NCI-H146 treated with DMSO at 0.1 percent for 48 hours (cell line): Measurements from ENCODE around the gene CRIP1.

Source experiments
- DNase-seq: peaks from one replicate; lab custom pipeline; 2025; ENCODE audit not compliant: unreplicated experiment; lab: John Stamatoyannopoulos, UW

CRIP1 gene

DNA sequence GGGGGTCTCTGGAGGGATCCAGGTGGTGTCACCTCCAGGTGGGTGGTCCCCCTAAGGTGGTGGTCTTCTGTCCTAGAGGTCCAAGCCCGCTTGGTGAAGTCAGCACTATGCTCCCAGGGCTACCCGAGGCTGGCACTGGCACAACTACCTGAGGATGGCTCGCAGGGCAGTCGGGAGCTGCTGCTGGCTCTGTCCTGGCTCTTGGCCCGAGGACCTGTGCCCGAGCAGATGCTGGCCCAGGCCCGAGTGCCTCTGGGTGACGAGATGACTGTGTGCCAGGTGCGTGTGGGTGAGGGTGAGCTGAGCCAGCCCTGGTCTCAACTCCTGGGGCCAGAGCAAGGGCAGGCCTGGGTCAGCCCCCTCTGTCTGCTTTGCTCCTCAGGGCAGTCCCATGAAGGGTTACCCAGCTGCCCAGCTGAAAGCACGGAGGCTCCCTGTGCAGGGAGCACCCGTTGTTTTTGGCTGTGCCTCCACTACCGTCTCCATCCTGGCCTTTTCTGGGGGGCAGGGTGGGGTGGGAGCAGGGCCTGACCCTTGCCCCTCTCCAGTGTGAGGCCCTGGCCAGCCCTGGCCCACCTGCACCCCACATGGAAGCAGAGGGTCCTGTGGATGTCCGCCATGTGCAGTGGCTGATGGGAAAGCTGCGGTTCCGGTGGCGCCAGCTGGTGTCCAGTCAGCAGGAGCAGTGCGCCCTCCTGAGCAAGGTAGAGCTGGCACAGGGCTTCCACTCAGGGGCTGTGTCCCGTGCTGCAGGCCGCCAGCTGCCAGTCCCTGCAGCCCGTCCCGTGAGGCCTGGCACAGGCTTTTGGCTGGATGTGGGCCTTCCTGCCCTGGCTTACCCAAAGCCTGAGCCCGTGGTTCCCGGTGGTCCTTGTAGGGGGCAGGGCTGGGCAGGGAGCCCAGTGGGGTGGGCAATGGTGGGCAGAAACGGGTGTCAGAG is 5.6 kb downstream of the CRIP1 start:
- DNase-seq, result no peak

DNA sequence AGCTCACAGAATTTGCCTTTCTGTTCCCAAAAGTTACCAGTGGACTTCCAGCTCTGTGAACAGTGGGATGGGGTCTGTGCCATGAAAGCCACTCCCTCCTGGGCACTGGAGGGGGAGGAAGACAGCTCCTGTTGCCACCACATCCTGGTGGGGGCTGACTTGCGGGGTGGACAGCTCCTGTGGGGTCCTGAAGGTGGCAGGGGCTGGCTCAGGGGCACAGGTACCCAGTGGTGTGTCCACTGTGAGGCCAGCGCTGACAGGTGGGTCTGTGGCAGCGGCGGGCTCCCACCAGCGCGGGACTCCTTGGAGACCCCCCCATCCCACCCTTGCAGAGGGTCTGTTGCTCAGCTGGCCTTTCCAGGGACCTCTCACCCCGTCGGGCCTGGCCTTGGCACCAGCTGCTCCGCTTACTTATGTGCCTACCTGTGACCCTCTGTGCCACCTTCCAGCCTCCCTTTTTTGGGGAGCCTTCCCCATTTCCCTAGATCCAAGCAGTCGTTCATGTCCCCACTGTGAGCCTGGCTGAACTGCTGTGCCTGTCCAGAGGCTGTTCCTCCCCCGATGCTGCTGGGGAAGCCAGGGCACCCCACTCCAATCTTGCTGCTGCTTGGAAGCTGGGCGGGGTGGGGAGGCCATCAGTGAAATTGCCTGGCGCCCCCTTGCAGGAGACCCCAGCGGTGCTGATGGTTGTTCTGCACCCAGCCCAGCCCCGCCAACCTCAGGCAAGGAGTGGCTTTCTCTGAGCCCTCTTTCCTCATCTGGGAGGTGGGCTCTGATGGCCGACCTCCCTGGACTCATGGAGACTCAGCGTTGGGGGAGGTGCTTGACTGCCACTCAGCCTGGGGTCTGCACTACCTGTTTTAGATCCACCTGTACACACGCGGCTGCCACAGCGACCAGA is 6.5 kb downstream of the CRIP1 start:
- no peak for DNase-seq

DNA sequence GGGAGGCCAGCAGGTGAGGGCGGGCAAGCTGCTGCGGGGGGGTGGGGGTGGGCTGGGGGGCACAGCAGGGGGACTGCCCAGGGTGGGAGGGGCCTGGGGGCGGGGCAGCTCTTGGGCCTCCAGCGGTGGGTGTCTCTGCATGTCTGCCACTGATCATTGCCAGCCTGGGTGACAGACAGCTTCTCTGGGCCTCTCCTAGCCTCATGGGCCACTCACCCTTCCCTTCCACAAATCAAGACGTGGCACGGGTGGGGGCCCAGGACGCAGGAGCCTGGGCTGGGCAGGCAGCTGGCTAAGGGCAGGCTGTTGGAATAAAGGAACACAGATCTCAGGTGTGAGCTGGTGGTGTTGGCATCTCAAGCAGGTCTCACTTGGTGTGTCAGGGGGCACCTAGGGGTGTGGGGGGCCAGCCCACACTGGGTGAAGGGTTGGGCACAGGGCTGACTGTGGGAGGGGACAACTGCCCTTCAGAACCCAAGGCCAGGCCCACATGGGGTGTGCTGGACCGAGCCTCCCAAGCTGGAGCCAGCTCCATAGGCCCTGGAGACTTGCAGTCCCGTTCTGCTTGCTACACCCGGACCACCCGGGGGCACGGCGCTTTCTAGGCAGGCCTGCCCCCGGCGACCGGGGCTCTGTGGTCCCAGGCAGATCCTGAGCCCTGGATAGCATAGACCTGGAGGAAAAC is 7.4 kb downstream of the CRIP1 start:
- DNase-seq, result no peak

DNA sequence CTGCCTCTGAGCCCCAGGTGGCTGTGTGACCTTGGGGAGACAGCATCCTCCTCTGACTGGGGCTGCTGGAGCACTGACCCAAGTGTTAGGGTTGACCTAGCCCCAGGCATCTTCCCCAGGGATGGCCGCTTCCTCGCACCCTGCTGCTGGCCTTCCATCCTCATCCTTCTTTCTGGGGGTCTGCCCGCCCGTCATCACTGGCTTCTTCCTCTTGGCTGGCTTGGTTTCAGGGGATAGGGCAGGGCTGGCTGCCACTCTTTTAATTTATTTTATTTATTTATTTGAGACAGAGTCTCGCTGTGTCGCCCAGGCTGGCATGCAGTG is 7.9 kb downstream of the CRIP1 start:
- DNase-seq, result no peak

DNA sequence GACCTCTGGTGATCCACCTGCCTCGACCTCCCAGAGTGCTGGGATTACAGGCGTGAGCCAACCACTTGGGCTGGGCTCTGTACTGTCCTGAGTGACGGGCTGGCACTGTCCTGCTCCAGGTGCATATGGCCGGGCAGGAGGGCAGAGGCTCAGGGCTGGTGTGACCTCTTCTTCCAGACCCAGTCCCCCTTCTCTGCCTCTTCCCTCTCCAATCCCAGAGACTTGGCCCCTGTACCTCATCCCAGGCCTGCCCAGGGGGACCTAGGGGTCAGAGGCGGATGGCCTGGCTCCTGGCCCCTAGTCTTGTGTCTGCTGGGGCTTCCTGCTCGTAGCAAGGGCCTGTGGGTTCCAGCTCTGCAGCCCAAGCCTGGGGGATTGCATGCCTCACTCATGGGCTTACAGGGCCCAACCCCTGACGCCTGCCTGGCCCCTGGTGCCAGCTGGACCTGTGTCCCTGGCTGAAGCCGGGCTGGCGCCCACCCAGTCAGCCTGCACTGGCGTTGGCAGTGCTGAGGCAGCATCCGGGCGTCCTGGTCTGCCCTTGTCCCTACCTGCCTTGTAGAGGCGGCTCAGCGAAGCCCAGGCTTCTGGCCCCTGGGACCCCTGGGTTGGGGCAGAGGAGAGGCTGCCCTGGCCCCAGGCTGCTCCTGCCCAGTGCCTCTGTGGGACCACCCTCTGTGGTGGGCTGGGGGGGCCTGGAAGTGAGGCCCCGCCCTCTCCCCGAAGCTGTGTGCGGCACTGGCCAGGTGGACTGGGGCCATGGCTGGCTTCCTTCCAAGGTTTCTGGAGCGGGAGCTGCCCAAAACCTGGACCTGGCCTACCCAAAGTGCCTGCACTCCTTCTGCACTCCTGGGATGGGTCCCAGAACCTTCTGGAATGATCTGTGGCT is 8.7 kb downstream of the CRIP1 start:
- DNase-seq, result no peak

DNA sequence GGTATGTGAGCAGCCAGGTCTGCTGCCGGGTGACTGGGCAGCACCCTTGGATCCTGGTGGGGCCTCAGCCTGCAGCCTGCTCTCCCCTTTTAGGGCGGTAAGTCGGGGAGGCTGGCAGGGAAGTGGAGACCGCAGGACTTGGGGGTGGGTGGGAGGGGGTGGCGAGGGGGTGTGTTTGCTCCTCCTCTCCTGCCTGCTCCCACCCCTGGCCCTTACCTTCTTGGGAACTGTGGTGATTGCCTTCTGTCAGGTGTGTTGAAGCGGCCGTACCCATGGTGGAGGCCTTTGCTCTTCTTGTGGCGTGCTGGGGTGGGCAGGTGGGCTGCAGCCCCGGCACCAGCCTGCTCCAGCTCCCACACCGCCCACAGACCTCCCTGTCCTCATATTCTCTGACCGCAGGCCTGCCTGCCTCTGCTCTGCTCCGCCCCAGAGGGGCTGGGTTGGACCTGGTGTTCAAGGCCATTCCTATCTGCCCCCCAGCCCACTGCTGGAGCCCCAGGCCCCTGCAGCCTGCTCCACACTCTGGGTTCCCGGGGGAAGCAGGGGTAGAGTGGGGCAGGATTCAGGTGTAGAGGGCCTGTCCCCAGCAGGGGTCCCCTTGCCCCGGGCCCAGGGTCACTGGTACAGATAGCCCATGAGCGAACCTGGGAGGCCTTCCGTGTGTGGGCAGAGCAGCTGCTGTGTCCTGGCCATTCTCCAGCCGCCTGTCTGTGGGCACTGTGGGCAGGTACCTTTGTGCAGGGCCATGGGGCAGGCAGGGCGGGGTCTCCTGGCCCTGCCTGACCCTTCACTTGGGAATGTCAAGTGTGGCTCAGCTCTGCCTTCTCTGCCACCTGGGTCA is 9.5 kb downstream of the CRIP1 start:
- no peak for DNase-seq

DNA sequence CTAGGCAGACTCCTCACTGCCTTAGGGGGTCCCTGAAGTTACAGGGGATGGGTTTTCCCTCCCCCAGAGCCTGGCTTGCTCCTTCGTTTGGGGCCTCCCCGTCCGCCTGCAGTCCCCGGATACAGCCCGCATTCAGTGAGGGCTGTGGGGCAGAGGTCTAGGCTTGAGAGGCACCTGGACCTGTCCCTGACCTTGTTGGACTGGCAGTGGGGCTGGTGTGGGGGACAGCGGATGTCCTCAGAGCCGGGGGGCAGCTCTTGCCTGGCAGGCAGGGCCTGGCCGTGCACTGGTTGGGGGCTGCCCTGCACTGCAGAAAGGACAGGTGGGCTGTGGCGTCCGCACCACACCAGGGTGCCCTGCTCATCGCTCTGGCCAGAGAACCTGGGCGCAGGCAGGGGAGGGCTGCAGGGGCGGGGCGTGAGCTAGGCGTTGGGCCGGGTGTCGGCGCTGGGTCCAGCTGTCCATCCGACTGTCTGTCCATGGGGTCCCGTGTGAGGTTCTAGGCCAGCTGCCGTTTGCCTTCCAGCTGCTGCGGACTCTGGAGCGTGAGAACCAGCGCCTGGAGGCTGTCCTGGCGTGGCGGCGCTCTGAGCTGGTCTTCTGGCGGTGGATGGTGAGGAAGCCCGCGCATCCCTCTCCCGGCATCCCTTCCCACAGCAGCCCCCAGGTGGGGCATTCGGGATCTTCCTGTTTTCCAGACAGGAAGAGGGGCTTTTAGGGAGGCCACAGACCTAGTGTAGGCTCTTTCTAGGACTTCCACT is 10.3 kb downstream of the CRIP1 start:
- DNase-seq, result no peak

DNA sequence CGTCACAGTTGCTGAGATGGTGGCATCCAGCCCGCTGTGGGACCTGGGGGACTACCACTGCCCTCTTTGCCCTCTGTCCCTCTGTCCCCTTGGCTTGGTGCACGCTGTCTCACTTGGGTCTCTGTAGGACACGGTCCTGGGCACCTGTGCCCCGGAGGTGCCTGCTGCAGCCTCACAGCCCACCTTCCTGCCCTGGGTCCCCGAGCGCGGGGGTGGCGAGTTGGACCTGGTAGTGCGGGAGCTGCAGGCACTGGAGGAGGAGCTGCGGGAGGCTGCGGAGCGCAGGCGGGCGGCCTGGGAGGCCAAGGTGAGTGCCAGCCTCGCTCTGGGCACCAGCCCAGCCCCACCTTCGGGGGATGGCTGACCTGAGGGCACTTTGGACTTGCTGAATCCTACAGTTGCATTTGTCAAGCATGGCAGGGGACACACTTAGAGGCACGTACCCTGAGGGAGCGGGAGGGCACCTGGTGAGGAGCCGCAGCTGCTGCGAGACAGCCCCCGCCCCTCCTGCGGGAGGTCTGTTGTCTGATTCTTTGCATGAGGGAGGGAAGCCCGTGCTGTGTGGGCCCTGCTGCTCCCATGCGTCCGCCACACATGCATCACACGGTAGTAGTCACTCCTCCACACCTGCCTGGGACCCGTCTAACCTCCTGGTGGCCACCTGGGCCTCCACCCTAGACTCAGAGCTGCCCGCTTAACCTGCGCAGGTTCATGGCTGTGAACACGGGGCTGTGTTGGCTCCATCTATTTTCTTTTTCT is 11.2 kb downstream of the CRIP1 start:
- no peak for DNase-seq

DNA sequence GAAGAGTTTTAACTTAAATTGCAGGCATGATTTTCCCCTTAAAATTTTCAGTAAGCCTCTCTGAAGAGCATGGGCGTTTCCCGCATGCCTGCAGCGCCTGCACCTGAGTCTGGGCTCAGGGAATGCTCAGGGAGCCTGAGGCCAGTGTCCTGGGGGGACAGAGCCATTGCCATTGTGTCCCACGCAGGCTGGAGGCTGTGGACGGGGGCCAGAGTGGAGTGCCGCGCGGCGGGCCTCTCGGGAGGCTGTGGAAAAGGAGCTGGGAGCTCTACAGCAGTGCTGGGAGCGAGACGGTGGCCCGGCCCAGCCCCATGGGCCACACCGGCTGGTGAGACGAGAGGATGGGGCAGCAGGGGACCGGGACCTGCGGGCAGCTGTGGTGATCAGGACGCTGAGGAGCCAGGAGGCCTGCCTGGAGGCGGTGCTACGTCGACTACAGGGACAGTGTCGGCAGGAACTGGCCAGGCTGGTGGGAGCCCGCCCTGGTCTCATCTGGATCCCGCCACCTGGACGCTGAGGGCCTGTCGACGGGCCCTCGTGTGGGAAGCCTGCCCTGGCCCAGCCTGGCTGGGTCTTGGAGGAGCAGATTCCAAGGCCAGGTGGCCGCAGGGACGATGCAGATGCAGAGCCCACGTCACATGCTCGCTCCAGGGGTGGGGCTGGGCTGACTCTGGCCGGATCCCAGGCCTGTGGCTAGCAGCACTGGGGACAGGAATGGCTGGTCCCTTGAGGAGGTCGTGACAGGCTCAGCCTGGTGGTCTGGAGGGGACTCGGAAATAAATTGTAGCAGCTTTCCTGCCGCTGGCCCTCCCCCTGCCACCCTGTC is 12.0 kb downstream of the CRIP1 start:
- no peak for DNase-seq

DNA sequence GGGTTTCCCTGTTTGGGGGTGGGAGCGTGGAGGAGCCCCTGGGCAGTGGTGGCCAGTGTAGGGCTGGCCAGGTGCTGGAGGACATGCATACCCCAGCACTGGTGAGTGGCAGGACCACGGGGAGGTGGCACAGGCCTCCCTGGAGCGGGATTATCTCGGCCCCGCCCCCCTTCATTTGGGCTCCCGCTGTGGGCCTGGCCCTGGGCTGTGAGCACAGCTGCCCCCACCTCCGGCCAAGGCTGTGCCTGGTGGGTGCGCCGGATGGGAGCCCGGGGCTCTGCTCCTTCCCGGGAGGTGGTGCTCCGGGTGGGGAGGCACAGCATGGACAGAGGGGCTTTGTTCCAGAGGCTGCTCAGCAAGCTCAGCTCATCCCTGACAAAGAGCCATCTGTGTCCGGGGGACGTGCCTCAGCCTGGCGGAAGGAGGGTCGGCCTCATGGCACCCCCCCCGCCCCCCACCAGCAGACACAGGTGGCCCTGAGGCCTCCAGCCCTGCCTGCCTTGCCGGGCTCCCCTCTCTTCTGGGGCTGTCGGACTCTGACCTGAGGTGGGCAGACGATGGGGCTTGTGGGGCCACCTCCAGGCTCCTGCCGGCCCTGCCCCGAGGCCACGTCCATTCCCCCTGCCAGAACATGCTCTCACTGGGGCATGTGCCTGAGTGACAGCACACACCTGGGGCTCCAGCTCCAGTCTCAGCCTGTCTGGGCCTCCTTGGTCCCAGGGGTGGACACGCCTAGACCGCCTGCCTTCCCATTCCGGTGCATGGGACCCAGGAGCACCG is 12.8 kb downstream of the CRIP1 start:
- DNase-seq, result no peak

DNA sequence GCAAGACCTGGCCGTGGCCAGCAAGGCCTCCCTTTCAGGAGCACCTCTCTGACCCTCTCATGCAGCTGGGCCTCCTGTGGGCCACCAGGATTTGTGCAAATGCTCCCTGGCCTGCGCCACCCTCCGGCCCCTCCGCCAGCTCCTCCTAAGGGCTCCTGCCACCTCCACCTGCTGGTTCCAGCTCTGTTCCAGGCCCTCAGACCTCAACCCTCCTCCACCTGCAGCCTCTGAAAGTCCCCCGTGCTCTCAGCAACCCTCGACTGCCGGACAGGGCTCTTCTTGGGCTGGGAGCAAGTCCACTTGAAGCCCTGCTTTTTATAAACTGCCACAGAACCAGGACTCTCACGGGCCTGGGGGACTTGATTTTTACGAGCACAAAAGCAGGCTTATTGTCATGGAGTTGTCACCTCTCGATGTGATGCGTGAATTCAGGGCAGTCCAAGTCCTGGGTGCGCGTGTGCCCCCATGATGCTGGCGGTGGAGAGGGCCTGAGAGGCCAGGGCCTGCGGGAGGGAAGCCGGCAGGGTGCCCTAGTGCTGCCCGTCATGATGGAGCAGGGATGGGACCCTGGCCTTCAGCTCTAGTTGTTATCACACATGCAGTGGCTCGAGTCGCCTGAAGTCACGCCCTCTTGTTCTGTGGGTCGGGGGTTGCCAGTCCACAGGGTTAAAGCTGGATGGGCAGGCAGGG is 13.5 kb downstream of the CRIP1 start:
- DNase-seq, result no peak

DNA sequence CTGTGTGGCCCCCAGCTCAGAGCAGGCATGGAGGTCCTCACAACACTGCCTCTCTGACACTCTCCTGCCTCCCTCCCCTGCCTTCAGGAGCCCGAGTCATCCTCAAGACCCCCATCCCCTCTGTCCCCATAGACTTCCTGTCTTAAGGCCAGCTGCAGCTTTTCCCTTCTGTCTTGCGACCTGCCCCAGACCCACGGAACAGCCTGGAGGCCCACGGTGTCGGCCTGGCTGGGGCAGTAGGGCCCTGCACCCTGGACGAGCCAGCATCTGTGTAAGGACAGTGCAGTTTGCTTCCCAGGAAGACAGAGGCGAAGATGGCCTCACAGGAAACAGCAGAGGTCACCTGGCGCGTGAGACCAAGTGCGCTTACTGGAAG is 14.0 kb downstream of the CRIP1 start:
- DNase-seq, result no peak

DNA sequence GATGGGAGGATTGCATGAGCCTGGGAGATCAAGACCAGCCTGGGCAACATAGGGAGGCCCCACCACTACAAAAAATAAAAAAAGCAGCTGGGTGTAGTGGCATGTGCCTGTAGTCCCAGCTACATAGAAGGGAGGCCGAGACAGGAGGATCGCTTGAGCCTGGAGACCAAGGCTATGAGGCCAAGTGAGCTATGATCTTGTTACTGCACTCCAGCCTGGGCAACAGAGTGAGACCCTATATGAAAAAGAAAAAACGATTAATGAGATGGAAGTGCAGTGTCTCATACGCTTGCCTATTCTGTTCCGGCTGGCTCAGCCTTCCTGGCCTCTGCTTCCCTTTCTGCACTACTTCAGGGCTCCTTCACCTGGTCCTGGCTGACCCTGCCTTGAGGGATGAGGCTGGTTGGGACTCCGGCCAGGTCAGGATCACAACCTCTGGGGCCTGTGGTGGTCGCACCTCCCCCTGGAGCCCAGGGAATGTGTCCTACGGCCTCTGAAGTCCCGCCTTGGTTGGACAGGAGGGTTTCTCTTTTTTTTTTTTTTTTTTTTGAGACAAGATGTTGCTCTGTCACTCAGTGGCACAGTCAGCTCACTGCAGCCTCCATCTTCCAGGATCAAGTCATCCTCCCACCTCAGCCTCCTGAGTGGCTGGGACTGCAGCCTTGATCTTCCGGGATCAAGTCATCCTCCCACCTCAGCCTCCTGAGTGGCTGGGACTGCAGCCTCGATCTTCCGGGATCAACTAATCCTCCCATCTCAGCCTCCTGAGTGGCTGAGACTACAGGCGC is 15.0 kb downstream of the CRIP1 start:
- no peak for DNase-seq

DNA sequence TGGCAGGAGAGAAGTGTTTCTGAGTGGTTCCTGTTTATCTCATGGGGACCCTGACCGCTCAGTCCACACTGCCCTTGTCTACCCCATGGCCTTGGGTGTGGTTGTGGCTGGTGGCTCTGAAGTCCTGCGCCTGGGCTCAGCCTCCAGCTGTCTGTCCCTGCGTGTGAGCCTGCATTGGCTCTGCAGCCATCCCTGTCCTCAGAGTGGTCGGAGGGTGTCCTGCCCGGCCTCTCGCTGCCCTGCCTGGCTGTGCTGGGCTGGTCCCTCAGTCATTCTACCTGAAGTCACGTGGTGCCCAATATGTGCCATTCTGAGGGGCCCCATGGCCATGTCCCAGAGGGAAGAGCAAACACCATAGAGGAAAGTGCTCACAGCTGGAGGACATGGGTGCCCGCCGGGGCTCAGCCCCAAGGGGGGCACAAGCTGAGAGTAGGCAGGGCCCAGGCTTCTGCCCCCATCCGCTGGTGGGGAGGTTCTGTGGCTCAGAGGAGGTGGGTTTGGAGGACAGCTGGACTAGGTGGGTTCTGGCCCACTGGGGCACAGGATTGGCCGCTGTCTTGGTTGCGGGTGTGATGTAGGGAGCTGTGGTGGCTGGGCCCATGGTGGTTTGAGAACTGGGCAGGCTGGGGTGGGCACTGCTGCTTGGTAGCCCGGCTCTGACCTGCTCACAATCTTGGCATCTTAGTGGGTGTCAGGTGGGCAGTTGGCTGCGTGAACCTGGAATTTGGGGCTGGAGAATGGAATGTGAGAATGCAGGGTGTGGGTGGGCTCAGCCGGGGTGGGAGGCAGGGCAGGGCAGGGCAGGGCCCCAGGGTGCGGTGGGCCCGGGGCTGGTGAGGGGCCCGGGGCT is 16.0 kb downstream of the CRIP1 start:
- no peak for DNase-seq
